GM18519 (cell line): ENCODE results near the gene SKOR2.
"Not testable (repeated sequence)": the region's sequence is repeated elsewhere in the genome, so short reads cannot be mapped to it uniquely, and the experiment has no call there.

ENCODE experiments used
- ATAC-seq: cut with Tn5 transposase; IDR thresholded peaks from one replicate; pipeline ENCODE4 v1.9.1; 2021; ENCODE audit warnings: mild to moderate bottlenecking, moderate library complexity; ENCODE audit not compliant: unreplicated experiment, low FRiP score

The SKOR2 gene

DNA sequence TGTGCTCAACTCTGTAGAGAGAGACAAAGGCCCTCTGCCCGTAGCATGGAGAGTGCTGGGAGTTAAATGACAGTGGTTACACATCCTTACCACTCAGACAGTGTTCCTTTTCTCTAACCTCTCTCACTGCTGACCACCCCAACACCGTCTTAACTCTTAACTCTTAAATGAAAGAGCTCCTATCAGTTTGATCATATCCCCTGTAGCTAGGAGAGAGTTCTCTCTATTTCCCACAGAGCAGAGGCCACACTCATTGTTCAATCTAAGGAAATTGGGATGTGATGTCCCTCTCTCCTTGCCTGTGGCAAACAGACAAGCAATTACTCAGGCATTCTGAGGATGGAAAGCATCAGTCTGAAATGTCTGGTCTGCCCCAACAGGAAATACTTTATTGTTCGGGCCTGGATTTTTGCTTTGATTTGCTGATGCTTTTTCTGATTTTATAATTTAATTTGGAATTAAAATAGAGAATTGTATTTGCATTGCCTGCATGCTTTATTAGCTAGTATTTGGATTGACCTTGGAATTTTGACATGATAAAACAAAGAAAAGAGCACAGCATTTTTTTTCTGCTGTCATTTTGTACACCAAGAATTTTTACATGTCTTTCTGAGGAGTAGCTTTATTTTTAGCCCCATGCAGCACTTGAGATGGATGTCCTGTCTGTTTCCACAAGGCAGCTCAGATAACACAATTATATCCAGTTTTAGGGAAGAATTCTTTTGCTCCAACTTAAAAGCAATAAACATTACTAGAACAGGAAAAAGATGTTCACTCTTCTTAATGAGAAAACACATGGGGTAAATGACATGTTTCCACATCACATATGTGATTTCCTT lies 47.6 kb downstream of the SKOR2 start:
- ATAC-seq, result no peak

- ATAC-seq, result not testable (repeated sequence)
Observed at GRCh38 chr18:47195961-47196360, 55.5 kb downstream of the SKOR2 start.

DNA sequence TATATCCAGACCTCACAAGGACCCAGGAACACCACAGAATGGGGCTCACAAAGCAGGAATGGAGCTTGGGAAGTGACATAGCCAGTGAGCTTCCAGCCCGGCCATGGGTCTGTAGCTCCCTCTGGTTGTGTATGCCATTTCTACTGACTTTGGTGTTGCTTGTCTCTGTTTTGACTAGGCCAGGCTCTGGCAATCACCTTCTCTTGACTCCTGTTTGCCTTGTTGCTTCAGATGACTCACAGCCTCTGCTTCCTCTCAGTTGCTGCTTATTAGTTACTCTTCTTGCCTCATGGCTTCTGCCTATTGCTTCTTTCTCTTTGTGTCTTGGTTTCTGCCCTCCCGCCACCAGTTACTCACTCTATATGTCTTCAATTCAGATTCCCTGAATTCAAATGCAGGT lies 59.5 kb downstream of the SKOR2 start:
- no peak for ATAC-seq

- ATAC-seq, result no peak
Observed at GRCh38 chr18:47187721-47188120, 63.7 kb downstream of the SKOR2 start.

GRCh38 chr18:47184419-47185050 lies 66.9 kb downstream of the SKOR2 start:
- no peak for ATAC-seq

DNA sequence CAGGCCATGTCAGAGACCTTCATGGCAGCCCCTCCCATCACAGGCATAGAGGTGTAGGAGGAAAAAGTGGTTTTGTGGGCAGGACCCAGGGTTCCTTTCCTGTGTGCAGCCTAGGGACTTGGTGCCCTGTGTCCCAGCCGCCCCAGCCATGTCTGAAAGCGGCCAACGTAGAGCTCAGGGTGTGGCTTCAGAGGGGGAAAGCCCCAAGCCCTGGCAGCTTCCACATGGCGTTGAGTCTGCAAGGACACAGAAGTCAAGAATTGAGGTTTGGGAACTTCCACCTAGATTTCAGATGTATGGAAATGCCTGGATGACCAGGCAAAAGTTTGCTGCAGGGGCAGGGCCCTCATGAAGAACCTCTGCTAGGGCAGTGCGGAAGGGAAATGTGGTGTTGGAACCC lies 69.3 kb downstream of the SKOR2 start:
- not testable (repeated sequence) for ATAC-seq

- no peak for ATAC-seq
Observed at GRCh38 chr18:47180765-47181164, 70.7 kb downstream of the SKOR2 start.

DNA sequence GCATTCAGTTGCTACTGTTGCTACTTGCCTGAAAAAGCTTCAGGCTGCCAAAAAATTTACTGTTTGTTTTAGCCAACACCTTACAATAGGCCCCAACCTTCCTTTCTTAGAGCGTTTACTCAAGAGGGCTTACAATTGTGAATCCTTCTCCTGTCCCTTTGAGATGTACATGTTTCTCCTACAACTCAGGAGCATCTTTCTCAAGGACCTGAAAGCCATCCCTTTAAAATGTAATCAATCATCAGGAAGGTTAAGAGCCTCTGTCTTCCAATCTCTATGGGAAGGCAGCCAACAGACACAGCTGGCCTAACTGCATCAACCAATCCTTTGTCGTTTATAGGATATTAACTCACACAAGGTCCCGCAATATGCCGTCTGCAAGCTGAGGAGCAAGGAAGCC lies 71.9 kb downstream of the SKOR2 start:
- no peak for ATAC-seq

DNA sequence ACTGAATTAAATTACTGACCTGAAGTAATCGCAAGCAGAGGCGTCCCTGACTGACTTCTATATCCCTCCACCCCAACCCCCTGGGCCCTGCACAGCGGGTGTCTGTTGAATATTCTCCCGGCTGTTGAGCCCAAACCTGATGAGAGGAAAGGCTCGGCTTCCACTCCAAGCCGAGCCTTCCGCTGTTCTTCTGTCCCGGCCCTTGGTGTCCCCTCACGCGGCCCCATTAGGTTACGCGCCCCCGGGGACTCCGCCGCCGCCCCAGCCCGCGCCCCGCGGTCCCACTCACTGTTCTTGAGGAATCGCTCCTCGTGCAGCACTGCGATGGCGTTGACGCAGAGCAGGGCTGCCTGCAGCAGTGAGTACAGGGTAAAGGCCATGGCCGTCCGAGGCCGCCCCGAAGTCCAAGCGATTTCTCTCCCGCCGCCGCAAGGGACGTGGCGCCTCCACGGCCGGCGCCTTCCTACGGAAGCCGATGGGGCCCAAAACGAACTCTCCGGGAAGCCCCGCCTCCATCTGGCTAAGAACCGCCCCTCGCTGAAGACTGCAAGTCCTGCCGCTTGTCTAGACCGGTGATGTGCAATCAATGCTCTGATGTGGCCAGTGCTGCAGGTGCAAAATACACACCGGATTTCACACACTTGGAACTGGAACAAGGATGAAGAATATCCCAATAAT lies 75.4 kb downstream of the SKOR2 start, which contains the start of gene IER3IP1:
Gene IER3IP1 (minus strand): TSS at position 467 of the 678 bp plus-strand sequence. CDS start 87 bp downstream, at position 380.
- peak; percentile 55 for ATAC-seq

DNA sequence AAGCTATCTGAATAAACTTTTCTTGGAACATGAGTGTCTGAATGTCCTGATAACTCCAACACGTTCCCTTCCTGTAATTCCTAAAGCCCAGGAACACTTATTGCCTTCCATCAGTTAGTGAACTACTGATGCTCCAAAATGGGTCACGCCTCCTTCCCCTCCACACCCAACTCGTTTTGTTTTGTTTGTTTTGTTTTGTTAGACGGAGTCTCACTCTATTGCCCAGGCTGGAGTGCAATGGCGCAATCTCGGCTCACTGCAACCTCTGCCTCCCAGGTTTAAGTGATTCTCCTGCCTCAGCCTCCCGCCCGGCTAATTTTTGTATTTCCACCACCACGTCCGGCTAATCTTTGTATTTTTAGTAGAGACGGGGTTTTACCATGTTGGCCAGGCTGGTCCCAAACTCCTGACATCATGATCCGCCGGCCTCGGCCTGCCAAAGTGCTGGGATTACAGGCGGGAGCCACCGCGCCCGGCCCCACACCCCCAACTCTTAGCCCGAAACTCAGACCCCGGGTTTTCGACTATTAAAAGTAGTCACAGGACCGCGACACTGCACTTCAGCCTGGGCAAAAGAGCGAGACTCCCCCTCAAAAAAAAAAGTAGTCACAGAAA lies 76.1 kb downstream of the SKOR2 start:
- no peak for ATAC-seq

GRCh38 chr18:47174545-47175116 lies 76.8 kb downstream of the SKOR2 start:
- ATAC-seq, result no peak

- ATAC-seq, result no peak
Observed at GRCh38 chr18:47172476-47172875, 79.0 kb downstream of the SKOR2 start.

DNA sequence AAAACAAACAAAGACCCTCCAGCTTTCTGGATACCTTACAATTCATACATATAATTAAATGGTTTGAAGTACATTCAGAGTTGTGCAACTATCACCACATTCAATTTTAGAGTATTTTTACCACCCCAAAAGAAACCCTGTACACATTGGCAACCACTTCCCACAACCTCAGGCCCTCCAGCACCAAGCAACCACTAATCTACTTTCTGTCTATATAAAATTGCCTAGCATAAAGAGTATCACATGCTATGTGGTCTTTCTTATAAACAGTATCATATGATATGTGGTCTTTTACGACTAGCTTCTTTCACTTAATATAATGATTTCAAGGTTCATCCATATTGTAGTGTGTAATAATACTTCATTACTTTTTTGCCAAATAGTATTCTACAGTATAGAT lies 82.5 kb downstream of the SKOR2 start:
- ATAC-seq, result no peak

- ATAC-seq, result no peak
Observed at GRCh38 chr18:47168509-47168908, 83.0 kb downstream of the SKOR2 start.

- ATAC-seq, result no peak
Observed at GRCh38 chr18:47166294-47166693, 85.2 kb downstream of the SKOR2 start.

- ATAC-seq, result peak; percentile 71
Observed at GRCh38 chr18:47163241-47163640, 88.2 kb downstream of the SKOR2 start.

- no peak for ATAC-seq
Observed at GRCh38 chr18:47160256-47160655, 91.2 kb downstream of the SKOR2 start.

DNA sequence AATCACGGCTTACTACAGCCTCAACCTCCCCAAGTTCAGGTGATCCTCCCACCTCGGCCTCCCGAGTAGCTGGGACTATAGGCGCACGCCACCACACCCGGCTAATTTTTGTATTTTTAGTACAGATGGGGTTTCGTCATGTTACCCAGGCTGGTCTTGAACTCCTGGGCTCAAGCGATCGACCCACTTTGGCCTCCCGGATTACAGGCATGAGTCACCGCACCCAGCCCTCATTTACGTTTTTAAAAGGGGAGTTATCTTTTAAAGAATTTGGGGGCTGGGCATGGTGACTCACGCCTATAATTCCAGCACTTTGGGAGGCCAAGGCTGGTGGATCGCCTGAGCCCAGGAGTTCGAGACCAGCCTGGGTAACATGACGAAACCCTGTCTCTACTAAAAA lies 93.1 kb downstream of the SKOR2 start:
- not testable (repeated sequence) for ATAC-seq
